A172 (cell line): ENCODE measurements around the gene ZBTB8OS. TPM values are rescaled to one million over a fixed set of nuclear protein-coding genes. Genes with fewer than 3 reads are reported as not detected.
"Not testable (repeated sequence)": the region's sequence is repeated elsewhere in the genome, so short reads cannot be mapped to it uniquely, and the experiment has no call there.

ENCODE experiments used
- DNase-seq: peaks from one replicate; pipeline ENCODE4 v3.0.0-alpha.2; 2015; ENCODE audit warnings: low spot score
- total RNA-seq: library from RNA; depleted of rRNA; stranded (reverse); fragments of >200 nt; shearing (Covaris generic); gene quantifications from 2 replicates; pipeline ENCODE4 v1.2.3, GENCODE V29; 2014

ZBTB8OS gene
- total RNA-seq, 1 experiment from 2014 or later: 55.2 TPM

DNA sequence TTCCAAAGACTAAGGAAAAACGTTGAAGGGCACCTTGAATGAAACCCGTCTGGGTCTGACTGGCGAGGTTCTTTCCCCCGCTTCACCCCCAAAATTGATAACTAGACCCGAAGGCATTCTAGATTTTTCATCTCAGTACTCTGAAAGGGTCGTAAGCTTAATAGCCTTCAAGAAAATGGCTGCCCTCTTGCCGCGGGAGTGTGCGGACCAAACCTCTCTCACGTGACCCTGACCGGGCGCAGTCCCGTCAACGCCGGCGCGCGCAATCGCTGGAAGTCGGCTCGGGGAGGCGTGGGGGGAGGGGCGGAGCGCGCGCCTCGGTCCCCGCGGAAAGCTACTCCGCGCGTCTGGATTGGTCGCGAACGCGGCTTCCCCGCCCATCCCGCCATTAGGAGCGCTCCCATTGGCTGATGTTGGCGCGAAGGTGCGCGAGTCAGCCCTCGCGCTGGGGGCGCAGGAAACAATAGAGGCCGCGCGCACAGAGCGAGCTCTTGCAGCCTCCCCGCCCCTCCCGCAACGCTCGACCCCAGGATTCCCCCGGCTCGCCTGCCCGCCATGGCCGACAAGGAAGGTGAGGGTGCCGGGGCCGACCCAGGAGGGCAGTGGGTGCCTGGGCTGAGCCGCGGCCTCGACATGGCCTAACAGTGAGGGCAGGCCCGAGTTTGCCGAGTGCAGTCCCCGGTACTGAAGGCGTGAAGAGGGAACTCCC lies 556 bp upstream of the ZBTB8OS start, which contains the start of gene RBBP4:
Gene RBBP4 (plus strand): TSS at position 457 of the 709 bp plus-strand sequence. CDS start 99 bp downstream, at position 556.
- DNase-seq: peak; percentile 80

DNA sequence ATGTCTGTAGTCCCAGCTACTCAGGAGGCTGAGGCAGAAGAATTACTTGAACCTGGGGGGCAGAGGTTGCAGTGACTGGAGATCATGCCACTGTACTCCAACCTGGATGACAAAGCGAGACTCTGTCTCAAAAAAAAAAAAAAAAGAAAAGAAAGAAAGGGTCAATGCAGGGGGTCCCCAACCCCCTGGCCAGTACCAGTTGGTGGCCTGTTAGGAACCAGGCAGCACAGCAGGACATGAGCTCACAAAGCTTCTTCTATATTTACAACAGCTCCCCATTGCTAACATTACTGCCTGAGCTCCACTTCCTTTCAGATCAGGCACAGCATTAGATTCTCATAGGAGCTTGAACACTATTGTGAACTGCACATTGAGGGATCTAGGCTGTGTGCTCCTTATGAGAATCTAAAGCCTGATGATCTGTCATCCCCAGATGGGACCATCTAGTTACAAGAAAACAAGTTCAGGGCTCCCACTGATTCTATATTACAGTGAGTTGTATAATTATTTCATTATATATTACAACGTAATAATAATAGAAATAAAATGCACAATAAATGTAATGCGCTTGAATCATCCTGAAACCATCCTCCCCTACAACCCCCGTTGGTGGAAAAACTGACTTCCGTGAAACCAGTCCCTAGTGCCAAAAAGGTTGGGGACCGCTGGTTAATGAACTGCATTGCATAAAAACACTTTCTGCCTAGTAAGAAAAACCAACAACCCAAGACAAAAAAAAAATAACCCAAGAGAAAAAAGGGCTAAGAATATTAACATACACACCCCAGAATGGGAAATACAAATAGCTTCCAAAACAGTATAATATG lies 2.8 kb downstream of the ZBTB8OS start:
- no peak for DNase-seq

DNA sequence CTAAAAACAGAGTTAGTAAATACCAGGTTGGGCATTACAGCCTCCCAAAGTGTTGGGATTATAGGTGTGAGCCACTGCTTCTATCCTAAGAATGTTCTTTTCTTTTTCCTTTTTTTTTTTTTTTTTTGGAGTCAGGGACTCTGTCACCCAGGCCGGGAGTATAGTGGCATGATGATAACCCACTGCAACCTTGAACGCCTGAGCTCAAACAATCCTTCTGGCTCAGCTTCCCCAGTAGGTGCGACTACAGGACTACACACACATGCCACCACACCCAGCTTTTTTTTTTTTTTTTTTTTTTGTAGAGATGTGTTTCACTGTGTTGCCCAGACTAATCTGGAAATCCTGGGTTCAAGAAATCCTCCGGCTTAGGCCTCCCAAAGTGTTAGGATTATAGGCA lies 5.9 kb downstream of the ZBTB8OS start:
- DNase-seq: no peak

DNA sequence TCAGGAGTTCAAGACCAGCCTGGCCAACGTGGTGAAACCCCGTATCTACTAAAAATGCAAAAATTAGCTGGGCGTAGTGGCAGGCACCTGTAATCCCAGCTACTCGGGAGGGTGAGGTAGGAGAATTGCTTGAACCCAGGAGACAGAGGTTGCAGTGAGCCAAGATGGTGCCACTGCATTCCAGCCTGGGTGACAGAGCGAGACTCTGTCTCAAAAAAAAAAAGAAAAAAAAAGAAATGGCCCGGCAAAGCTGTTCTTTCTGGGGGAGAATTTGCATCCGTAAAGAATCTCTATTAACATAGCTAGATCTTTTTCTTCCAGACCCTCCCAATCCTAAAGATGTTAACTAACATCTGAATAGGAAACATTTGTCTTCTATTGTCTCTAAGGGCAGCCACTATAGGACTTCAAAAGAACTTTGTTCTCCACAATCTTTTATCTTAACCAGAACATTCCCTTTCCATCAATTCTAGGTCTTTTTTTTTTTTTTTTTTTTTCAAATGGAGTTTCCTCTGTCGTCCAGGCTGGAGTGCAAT lies 8.0 kb downstream of the ZBTB8OS start:
- not testable (repeated sequence) for DNase-seq

DNA sequence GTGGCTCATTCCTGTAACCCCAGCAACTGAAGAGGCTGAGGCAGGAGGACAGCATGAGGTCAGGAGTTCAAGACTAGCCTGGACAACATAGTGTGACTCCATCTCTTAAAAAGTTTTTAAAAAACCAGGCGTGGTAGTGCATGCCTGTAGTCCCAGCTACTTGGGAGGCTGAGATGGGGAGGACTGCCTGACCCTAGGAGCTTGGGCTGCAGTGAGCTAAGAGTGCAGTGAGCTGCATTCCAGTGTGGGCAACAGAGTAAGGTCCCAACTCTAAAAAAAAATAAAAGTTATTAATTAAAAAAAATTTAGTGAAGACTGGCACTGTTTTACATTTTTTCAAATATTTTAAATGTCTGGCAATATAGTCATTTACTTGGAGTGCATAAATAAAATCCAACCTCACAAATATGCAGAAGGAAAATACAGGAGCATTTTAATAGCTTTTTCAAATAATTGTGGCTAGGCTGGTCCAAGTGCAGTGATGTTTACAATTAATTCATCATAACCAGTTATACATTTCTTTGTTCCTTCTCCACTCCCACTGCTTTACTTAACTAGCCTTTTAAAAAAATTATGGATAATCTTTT lies 10.8 kb downstream of the ZBTB8OS start:
- DNase-seq: no peak

DNA sequence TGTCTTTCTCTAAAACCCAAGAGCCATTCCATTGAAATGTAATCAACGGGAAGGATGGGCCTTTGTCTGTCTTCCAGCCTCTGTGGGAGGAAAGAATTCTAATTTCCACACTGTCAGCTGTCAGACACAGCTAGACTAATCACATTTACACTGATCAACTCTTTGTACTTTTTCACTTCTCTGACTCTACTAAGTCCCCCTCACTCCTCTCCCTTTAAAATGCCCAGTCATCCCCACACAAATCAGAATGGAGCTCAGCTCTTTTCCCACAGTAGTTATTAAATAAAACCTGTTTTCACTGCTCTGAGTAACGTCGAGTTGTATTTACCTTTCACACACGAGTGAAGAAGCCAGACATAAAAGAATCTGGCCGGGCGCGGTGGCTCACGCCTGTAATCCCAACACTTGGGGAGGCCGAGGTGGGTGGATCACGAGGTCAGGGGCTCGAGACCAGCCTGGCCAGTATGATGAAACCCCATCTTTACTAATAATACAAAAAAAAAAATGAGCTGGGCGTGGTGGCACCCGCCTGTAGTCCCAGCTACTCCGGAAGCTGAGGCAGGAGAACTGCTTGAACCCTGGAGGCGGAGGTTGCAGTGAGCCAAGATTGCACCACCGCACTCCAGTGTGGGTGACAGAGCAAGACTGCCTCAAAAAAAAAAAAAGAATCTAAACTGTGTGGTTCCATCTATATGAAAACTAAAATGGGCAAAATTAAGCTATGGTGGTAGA lies 13.3 kb downstream of the ZBTB8OS start:
- DNase-seq: no peak

DNA sequence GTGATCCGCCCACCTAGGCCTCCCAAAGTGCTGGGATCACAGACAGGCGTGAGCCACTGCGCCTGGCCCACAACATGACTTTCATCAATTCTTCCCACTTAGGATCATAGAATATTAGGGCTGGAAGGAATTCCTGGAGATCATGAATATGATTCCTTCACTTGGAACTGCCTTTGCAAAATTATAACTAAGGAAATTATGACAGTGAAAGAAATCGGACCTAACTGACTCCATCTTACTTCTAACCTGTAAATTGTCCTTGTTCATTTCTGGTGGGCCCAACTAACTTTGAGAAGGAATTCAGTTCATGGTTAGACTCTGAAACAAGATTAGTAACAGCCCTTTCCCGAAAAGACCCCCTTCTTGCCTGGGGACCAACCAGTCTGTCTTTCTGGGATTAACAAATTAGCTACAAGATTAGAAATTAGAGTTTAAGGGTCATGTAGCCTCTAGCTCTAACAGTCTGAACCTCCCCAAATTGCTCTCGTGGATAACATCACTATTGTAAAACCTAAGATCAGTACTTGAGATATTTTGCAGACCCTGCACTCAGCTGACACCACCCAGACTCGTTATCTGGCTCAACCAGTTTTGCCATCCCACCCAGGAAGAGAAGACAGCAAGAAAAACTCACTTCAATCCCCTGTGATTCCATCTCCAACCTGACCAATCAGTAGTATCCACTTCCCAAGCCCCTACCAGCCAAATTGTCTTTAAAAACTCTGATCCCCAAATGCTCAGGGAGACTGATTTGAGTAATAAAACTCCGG lies 14.7 kb downstream of the ZBTB8OS start:
- no peak for DNase-seq

DNA sequence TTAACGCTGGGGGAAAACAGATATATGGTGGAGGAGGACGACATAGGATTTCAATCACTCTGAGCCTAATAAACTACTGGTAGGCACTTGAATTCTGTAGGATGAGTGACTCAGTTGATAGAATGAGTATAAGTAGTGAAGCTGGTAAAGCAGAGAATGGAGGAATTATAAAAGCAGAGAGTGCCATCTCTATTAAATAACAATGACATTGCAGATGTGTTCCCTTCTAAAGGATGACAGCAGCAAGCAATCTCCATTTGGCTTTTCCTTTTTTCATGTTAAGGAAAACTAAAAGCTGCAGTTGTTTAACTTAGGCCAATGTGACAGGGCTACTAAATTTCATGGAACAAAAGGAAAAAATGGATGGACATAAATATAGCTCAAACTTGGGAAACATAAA lies 17.5 kb downstream of the ZBTB8OS start:
- DNase-seq: no peak

DNA sequence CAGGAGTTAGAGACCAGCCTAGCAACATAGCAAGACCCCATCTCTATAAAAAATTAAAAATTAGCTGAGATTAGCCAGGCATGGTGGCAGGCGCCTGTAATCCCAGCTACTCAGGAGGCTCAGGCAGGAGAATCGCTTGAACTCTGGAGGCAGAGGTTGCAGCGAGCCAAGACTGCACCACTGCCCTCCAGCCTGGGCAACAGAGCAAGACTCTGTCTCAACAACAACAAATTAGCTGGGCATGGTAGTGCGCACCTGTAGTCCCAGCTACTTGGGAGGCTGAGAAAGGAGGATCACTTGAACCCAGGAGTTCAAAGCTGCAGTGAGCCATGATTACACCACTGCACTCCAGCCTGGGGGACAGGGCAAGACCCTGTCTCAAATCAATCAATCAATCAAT lies 20.2 kb downstream of the ZBTB8OS start:
- not testable (repeated sequence) for DNase-seq

DNA sequence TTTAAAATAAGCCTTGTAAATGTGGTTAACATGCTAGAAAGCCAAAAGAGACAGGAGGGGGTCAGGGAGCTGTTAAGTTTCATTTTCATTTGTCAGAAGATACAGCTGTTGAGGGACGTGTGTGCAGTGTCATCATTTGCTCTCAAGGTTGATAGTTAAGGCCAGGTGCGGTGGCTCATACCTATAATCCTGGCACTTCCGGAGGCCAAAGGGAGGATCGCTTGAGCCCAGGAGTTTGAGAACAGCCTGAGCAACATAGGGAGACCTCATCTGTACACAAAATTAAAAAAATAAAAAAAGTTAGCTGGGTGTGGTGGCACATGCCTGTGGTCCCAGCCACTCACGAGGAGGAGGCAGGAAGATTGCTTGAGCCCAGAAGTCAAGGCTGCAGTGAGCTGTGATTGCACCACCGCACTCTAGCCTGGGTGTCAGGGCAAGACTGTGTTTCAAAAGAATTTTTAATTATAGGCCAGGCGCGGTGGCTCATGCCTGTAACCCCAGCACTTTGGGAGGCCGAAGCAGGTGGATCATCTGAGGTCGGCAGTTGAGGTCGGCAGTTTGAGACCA lies 22.7 kb downstream of the ZBTB8OS start:
- DNase-seq: no peak

DNA sequence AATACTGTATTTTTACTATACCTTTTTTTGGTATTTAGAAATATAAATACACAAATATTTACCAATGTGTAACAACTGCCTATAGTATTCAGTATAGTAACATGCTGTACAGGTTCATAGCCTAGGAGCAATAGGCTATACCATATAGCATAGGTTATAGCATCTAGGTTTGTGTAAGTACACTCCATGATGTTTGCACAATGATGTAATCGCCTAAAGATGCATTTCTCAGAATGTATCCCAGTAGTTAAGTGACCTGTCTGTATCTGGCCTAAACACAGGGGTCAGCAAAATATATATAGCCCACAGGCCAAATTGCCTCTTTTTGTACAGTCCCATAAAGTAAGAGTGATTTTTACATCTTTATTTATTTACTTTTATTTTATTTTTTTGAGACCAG lies 24.2 kb downstream of the ZBTB8OS start:
- DNase-seq: no peak

DNA sequence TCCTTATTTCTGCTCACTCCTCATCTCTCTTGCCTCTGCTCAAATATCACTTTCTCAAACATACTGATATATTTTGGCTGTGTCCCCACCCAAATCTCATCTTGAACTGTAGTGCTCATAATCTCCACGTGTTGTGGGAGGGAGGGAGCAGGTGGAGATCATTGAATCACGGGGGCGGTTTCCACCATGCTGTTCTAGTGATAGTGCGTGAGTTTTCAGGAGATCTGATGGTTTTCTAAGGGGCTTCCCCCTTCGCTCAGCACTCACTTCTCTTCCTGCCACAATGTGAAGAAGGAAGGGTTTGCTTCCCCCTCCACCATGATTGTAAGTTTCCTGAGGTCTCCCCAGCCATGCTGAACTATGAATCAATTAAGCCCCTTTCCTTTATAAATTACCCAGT lies 26.6 kb downstream of the ZBTB8OS start:
- no peak for DNase-seq

DNA sequence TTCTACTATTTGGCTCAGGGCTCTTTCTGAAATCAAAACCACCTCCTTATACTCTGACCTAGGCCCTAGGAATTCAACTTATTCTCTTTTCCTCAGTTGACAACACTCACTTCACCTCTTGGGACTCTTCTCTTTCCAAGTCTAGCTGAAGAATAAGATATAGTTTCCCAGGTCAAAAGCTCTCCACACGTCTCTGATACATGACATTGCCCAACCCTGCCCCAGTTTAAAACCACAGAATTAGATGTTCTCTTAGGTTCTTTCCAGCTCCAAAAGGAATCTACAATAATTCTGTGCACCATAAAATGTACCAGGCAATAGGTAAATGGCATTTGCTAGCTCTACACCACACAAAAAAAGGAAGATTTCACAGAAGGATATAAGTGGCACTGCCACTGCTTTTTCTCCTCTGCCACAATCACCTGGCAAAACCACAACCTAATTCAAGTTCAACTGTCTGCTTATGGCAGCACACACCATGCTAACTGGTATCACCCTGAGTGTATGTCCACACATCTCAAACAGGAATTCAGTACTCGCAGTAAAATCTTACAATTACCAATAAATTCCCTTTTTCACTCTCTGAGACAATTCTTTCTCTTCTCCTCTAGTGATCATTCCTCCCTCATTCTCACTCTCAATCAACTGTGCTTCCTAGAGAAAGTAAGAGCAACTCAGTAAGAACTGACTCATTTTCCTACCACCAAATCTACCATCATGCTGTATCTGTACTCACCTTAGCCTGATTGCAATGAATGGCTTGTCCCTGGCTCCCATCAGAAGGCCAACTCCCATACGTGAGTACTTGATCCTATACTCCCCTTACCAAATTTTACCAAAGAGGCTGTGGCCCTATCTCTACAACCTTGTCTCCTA lies 27.3 kb downstream of the ZBTB8OS start:
- no peak for DNase-seq

DNA sequence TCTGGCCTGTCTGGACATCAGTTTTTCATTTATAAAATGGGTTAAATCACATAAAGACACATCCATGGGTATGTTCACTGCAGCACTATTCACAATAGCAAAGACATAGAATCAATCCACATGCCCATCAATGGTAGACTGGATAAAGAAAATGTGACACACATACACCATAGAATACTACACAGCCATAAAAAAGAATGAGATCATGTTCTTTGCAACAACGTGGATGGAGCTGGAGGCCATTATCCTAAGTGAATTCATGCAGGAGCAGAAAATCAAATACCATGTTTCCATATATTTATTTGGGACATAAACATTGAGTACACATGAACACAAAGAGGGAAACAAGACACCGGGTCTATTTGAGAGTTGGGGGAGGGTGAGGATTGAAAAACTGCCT lies 28.1 kb downstream of the ZBTB8OS start:
- no peak for DNase-seq

DNA sequence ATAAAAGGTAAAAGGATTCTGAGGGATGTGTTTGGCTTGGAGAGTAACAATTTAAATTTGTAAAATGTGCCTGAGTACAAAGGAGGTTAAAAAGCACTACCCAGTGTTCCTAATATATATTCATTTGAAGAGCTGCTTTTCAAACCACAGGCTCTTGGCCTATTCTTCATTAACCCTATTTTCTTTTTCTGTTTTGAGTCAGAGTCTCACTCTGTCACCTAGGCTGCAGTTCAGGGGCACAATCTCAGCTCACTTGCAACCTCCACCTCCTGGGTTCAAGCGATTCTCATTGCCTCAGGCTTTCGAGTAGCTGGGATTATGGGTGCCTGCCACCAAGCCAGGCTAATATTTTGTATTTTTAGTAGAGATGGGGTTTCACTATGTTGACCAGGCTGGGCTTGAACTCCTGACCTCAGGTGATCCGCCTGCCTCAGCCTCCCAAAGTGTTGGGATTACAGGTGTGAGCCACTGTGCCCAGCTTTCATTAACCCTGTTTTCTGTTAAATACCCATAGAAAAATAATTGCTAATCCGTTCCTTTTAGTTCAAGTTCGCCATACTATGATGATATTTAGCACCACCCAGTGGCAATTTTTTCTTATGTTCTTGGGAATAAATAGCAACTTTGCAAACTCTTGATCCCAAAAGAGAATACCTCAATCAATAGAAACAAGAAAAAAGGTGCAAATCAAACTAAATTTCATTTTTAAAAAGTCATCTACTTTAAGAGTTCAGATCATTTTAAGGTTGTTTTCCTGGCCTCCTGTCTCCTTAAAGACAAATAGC lies 30.5 kb downstream of the ZBTB8OS start:
- no peak for DNase-seq

DNA sequence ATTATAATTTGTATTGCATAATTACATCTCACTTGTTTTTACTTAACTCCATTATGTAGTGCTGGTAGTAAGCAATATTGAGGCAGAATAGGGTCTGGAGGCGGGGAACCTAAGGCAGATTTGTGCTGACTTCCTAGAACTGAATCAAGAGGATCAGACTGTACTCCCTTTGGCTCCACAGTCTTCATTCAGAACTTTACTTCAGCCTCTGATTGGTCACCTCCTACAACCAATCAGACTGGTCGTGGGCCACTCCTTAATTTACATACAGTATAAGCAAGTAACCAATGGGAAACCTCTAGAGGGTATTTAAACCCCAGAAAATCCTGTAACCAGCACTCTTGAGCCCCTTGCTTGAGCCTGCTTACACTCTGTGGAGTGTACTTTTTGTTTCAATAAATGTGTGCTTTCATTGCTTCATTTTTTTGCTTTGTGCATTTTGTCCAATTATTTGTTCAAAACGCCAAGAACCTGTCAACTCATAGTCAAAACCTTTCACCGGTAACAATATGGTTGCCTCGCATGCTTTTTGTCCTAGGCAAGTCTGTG lies 31.6 kb downstream of the ZBTB8OS start:
- DNase-seq: peak; percentile 4

DNA sequence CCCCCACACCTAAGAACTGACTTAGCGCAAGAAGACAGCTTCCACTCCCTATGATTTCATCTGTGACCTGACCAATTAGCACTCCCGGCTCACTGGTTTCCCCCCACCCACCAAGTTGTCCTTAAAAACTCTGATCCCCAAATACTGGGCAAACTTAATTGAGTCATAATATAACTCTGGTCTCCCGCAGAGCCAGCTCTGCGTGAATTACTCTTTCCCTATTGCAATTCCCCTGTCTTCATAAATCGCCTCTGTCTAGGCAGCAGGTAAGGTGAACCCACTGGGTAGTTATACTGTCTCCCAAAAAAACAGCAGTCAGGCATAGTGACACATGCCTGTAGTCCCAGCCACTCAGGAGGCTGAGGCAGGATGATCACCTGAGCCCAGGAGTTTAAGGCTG lies 36.9 kb downstream of the ZBTB8OS start:
- no peak for DNase-seq

DNA sequence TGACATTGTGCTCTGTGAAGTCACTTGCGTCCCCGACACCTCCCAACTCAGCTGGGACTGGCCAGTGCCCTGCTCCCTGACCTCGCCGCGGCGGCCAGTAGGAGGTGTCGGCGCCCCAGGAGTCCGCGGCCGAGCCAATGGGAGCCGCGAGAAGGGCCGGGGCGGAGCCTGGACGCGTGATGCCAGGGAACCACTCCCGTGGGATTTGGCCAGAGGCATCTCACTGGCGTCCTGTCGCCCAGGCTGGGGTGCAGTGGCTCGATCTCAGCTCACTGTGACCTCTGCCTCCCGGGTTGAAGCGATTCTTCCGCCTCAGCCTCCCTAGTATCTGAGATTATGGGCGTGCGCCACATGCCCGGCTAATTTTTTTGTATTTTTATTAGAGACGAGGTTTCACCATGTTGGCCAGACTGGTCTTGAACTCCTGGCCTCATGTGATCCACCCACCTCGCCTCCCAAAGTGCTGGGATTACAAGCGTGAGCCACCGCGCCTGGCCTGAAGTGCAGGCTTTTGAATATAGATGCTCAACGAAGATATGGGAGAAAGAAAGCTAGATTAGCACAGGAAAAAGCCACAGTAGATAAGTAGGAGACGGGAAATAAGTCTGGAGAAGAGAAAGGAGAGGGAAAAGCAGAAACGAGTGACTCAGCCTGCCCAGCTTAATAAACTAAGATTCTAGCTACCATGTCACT lies 38.0 kb downstream of the ZBTB8OS start:
- peak; percentile 65 for DNase-seq
